Uterus (tissue), 4 donors: ENCODE data around the gene GADD45A. TPM values are rescaled to one million over a fixed set of nuclear protein-coding genes. Genes with fewer than 3 reads are reported as not detected.

Experiments used
- DNase-seq, 2 donors: peaks; one replicate each; pipeline ENCODE4 v3.0.0-alpha.2; 2019 to 2020
- H3K27ac ChIP-seq, 2 donors: fragments of 200-600 bp; sonication (generic); 1 replicate in 1 of 2; 2 replicates in 1 of 2; pipeline ENCODE4 v1.5.1; 2016 to 2018
- H3K27me3 ChIP-seq, 2 donors: fragments of 200-600 bp; sonication (generic); one replicate each; pipeline ENCODE4 v1.5.1; 2018 to 2019; ENCODE audit warnings: control low read depth in 1 of 2
- H3K36me3 ChIP-seq, 2 donors: fragments of 200-600 bp; sonication (generic); one replicate each; pipeline ENCODE4 v1.5.1; 2019; ENCODE audit warnings: control low read depth in 1 of 2
- H3K4me1 ChIP-seq, 2 donors: fragments of 200-600 bp; sonication (generic); one replicate each; pipeline ENCODE4 v1.5.1; 2018 to 2019; ENCODE audit warnings: control low read depth in 1 of 2
- H3K4me3 ChIP-seq, 2 donors: fragments of 200-600 bp; sonication (generic); 1 replicate in 1 of 2; 2 replicates in 1 of 2; pipeline ENCODE4 v1.5.1; 2018 to 2019; ENCODE audit warnings: mild to moderate bottlenecking in 1 of 2
- H3K9me3 ChIP-seq, 2 donors: fragments of 200-600 bp; sonication (generic); one replicate each; pipeline ENCODE4 v1.5.1; 2019; ENCODE audit warnings: control low read depth in 1 of 2
- POLR2A ChIP-seq, 2 donors: fragments of 450-650 bp; IDR thresholded peaks; one replicate each; pipeline ENCODE4 v1.6.1; 2016; ENCODE audit warnings: antibody characterized with exemption in 2 of 2, mild to moderate bottlenecking in 1 of 2, moderate library complexity in 1 of 2
- intact Hi-C: fragments of 100-400 bp; cut with DNase I; formaldehyde crosslinking; loops from one replicate; pipeline ENCODE4 v1.15.1; 2023; ENCODE audit warnings: low total_unique reads
- total RNA-seq, 4 donors: library from RNA; depleted of rRNA in 3 of 4; stranded (reverse); fragments of >200 nt in 3 of 4; gene quantifications; one replicate each; pipeline versions ENCODE4 v1.1.0 to v1.2.4, GENCODE V29; 2014 to 2023
- TF ChIP-seq, protein P1 (sequence below), 4 experiments: fragments of 200-600 bp in 2 of 4; fragments of 450-650 bp in 2 of 4; sonication (generic) in 2 of 4; IDR thresholded peaks; one replicate each; pipeline ENCODE4 v1.5.1; 2016 to 2019; ENCODE audit warnings: antibody characterized with exemption in 4 of 4, mild to moderate bottlenecking in 2 of 4, moderate library complexity in 1 of 4
- donor health status: DM: yes; HTN: yes; CAD: no.

The GADD45A gene
- total RNA-seq, 4 donors from 2014 or later: 11.1 to 35.6 (median 20.3) TPM

DNA sequence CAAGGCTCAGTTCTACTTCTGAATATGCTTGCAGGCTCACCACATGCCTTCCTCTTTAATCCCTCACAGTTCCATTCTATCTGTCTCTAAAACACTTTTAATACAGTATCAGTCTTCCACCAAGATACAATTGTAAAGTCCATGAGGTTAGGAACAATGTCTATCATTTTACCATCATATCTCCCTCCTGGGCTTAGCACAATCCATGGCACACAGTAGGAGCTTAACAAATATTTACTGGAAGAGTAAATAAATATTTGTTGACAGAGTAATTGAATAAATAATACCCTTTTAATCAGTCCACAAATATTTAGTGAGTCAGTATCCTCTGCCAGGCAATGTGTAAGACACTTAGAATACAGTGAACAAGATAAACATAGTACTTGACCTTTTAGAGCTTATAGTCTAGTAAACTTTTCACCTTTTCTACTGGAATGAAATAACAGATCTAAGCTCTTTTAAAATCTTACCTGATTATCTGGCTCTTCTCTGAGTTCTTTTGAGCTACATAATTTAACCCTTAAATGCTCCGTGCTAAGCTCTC is 12.7 kb upstream of the GADD45A start:
- H3K4me3 ChIP-seq: no peak overlapping the region
- H3K27me3 ChIP-seq: no peaks in the 10 kb centered on the region
- peaks cover 0 to 8% of the 10 kb centered on the region in 2 donors for H3K4me1 ChIP-seq
- H3K27ac ChIP-seq: no peak overlapping the region
- no peaks in the 10 kb centered on the region for H3K9me3 ChIP-seq
- TF ChIP-seq POLR2A (IDR thresholded peaks at IDR 0.05): no peak
- TF ChIP-seq, protein P1, sequence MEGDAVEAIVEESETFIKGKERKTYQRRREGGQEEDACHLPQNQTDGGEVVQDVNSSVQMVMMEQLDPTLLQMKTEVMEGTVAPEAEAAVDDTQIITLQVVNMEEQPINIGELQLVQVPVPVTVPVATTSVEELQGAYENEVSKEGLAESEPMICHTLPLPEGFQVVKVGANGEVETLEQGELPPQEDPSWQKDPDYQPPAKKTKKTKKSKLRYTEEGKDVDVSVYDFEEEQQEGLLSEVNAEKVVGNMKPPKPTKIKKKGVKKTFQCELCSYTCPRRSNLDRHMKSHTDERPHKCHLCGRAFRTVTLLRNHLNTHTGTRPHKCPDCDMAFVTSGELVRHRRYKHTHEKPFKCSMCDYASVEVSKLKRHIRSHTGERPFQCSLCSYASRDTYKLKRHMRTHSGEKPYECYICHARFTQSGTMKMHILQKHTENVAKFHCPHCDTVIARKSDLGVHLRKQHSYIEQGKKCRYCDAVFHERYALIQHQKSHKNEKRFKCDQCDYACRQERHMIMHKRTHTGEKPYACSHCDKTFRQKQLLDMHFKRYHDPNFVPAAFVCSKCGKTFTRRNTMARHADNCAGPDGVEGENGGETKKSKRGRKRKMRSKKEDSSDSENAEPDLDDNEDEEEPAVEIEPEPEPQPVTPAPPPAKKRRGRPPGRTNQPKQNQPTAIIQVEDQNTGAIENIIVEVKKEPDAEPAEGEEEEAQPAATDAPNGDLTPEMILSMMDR (IDR thresholded peaks at IDR 0.05): no peak
- intact Hi-C loops: no loop called here
- no peak for DNase-seq
- H3K36me3 ChIP-seq: no peaks in the 10 kb centered on the region

DNA sequence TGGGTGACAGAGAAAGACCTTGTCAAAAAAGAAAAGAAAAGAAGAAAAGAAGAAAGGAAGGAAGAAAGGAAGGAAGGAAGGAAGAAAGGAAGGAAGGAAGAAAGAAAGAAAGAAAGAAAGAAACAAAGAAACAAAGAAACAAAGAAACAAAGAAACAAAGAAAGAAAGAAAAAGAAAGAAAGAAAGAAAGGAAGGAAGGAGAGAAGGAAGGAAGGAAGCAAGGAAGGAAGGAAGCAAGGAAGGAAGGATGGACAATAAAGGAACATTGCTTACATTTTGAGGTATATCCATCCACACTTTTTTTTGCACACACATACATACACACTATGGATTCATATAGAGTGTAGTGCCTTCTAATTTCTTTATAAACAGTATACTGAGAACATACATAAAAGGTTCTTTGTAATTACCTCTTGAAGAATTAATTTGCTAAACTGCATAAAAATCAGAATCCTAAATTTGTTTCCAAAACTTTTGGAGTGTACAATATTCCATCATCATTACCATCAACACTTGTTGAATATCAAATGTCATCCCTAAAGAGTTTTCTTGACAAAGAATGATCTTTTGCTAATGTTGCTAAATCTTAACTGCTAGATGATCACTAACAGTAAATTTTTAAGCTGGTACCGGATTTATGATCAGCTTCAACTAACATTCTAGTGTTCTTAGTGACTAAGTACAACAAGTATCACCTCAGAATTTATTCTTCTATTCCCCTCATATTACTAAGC is 11.4 kb upstream of the GADD45A start:
- Histone ChIP-seq H3K4me3 (no peak overlapping the region), H3K4me1 (peaks cover 0 to 8% of the 10 kb centered on the region in 2 donors), H3K36me3 (no peaks in the 10 kb centered on the region), H3K27ac (peak overlapping the region; percentile 55 to 62), H3K27me3 (no peaks in the 10 kb centered on the region), H3K9me3 (no peaks in the 10 kb centered on the region)
- intact Hi-C loops: no loop called here
- DNase-seq: no peak
- TF ChIP-seq, protein P1 (IDR thresholded peaks at IDR 0.05): no peak

DNA sequence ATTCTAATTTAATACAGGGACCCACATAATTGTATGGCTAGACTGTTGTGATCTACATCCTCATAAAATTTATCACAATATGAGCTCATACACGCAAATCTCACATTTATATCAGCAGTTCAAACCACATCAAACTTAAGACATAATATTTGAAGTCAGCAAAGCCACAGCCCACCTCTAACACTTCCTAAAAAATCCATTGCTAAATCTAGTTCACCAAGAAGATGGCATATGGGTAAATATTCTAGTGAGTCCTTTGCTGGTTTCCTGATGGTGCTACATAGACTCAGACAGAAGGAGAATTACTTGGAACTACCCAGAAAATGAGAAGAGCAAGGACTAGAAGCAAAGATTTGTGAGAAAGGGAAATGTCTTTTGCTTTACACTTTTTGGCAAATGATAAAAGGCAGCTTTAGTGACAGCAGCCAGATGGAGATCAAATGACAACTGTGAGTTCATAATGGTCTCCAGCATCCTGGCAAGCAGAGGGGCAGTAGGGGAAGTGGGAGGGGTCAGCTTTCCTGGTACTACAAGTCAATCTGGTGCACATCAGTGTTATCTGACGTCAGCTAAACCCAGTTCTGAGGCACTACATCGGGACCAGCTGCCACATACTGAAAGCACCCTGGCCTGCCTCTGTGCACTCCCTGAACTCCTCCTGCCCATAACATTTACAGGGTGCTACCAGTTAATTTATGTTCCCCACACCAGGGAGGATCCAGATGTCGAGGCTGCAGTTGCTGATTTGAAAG is 10.6 kb upstream of the GADD45A start:
- H3K27ac ChIP-seq: peak overlapping the region; percentile 55 to 62
- peak; percentile 38 to 77 for DNase-seq

DNA sequence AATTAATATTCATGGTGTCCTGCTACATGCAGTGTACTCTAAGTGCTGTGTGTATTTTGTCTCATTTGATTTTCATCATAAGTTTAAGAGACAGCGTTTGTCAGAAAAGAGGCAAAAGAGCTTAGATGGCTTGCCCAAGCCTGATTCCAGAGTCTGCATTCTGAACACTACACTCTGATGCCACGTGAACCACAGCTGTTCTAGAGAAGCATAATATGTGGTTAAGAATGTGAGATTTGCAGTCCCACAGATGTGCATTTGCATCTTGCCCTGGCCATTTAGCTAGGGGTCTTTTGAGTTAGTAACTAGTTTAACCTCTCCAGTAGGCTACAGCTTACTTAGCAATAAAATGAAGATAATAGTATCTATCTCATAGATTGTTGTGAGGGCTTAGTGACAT is 9.2 kb upstream of the GADD45A start:
- Histone ChIP-seq H3K4me1 (peaks cover 0 to 8% of the 10 kb centered on the region in 2 donors), H3K36me3 (no peaks in the 10 kb centered on the region), H3K9me3 (no peaks in the 10 kb centered on the region), H3K27ac (peak overlapping the region in 1 of 2 donors; percentile 62), H3K27me3 (no peaks in the 10 kb centered on the region), H3K4me3 (no peak overlapping the region)
- TF ChIP-seq, protein P1 (IDR thresholded peaks at IDR 0.05): no peak
- no peak for TF ChIP-seq POLR2A (IDR thresholded peaks at IDR 0.05)
- intact Hi-C loops: no loop called here
- DNase-seq: no peak

More for the DNA sequence above, 10.6 kb upstream of the GADD45A start:
- Histone ChIP-seq H3K4me3 (no peak overlapping the region), H3K9me3 (no peaks in the 10 kb centered on the region), H3K36me3 (no peaks in the 10 kb centered on the region), H3K4me1 (peaks cover 0 to 8% of the 10 kb centered on the region in 2 donors), H3K27me3 (no peaks in the 10 kb centered on the region)
- no peak for TF ChIP-seq POLR2A (IDR thresholded peaks at IDR 0.05)
- TF ChIP-seq, protein P1 (IDR thresholded peaks at IDR 0.05): no peak
- intact Hi-C loops: no loop called here

DNA sequence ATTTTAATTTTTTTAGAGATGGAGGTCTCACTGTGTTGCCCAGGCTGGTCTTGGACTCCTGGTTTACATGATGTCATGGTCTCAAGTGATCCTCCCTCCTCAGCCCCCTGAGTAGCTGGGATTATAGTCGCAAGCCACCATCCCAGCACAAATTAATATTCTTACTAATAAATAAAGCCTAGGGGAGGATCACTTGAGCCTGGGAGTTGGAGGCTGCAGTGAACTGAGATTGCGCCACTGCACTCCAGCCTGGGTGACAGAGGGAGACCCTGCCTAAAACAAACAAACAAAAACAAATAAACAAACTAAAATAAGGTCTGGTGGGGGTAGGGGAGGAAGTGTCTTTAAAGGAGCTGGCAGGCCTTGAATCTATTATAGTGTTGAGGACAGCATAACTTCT is 8.7 kb upstream of the GADD45A start:
- no peaks in the 10 kb centered on the region for H3K27me3 ChIP-seq
- intact Hi-C loops: no loop called here
- H3K27ac ChIP-seq: no peak overlapping the region
- no peak overlapping the region for H3K4me3 ChIP-seq
- no peak for DNase-seq
- peaks cover 0 to 8% of the 10 kb centered on the region in 2 donors for H3K4me1 ChIP-seq
- TF ChIP-seq, protein P1 (IDR thresholded peaks at IDR 0.05): no peak
- no peak for TF ChIP-seq POLR2A (IDR thresholded peaks at IDR 0.05)
- no peaks in the 10 kb centered on the region for H3K9me3 ChIP-seq
- no peaks in the 10 kb centered on the region for H3K36me3 ChIP-seq
